HFFc6 (cell line): ENCODE results near the gene GPRIN1. TPM values are rescaled to one million over a fixed set of nuclear protein-coding genes. Genes with fewer than 3 reads are reported as not detected.

ENCODE experiments used
- DNase-seq: peaks from one replicate; pipeline ENCODE4 v3.0.0-alpha.2; 2018
- H3K27ac Mint-ChIP-seq: 2 replicates; pipeline ENCODE4 v1.8.0; 2020; ENCODE audit warnings: mild to moderate bottlenecking, mixed read lengths
- H3K27me3 Mint-ChIP-seq: 2 replicates; pipeline ENCODE4 v1.8.0; 2021; ENCODE audit warnings: mild to moderate bottlenecking, moderate library complexity, mixed read lengths; ENCODE audit not compliant: insufficient read depth
- H3K36me3 Mint-ChIP-seq: 2 replicates; pipeline ENCODE4 v1.8.0; 2021; ENCODE audit warnings: low read depth, mixed read lengths
- H3K4me1 Mint-ChIP-seq: 2 replicates; pipeline ENCODE4 v1.8.0; 2020; ENCODE audit warnings: low read depth, mixed read lengths
- H3K4me3 Mint-ChIP-seq: 2 replicates; pipeline ENCODE4 v1.8.0; 2020; ENCODE audit warnings: mild to moderate bottlenecking, moderate library complexity, mixed read lengths
- H3K9me3 Mint-ChIP-seq: 2 replicates; pipeline ENCODE4 v1.8.0; 2020; ENCODE audit warnings: mild to moderate bottlenecking, mixed read lengths
- total RNA-seq, 6 experiments: library from RNA; stranded (reverse); fragmentation: NEBNext Ultra II Directional; extraction: Animal tissue kit (Norgen Biotek cat#: 25700); gene quantifications; 2 replicates in 1 of 6; 3 replicates in 5 of 6; pipeline ENCODE4 v1.2.3, GENCODE V29; 2021
- TF ChIP-seq, protein P1 (sequence below): fragments of 200-600 bp; sonication (generic); IDR thresholded peaks from 2 replicates; pipeline ENCODE4 v1.5.0; 2021; ENCODE audit warnings: antibody characterized with exemption, mild to moderate bottlenecking

GPRIN1 gene
- total RNA-seq, 6 experiments from 2014 or later, result 2.3 to 5.4 (median 2.6) TPM

DNA sequence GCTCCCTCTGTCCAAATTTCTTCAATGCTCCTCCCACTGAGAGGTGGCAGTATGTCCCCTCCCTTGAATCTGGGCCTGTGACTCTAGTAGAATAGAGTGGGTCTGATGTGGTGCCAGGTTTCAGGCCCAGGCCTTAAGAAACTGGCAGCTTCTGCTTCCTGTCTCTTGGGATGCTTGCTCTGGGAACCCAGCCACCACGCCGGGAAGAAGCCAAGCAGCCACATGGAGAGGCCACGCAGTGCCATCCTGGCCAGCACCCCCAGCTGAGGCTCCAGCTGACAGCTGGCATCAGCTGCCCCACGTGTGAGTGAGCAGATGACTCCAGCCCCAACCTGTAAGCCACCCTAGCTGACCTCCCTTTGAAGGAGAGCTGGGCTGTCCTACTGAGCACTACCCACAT lies 30.0 kb upstream of the GPRIN1 start:
- TF ChIP-seq, protein P1, sequence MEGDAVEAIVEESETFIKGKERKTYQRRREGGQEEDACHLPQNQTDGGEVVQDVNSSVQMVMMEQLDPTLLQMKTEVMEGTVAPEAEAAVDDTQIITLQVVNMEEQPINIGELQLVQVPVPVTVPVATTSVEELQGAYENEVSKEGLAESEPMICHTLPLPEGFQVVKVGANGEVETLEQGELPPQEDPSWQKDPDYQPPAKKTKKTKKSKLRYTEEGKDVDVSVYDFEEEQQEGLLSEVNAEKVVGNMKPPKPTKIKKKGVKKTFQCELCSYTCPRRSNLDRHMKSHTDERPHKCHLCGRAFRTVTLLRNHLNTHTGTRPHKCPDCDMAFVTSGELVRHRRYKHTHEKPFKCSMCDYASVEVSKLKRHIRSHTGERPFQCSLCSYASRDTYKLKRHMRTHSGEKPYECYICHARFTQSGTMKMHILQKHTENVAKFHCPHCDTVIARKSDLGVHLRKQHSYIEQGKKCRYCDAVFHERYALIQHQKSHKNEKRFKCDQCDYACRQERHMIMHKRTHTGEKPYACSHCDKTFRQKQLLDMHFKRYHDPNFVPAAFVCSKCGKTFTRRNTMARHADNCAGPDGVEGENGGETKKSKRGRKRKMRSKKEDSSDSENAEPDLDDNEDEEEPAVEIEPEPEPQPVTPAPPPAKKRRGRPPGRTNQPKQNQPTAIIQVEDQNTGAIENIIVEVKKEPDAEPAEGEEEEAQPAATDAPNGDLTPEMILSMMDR, result no peak
- H3K27ac Mint-ChIP-seq, result no peak overlapping the region

DNA sequence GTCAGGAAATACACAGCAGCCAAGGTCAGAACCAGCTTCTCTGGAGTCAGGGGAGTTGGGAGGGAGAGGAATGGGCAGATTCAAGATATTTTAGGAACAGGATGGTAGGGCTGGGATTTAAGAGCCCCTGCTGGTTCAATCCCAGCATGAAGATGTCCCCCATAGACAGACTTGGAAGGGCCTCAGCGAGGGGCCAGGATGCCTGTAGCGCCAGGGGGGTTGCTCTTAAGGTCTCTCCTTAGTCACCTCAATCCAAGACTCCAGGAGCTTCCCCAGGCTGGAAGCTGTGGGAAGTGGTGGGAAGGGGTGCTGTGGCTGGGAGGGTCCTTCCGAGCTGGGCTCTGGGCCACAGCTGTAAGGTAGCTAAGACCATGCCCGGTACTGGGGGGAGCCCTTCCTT lies 29.3 kb upstream of the GPRIN1 start:
- H3K27me3 Mint-ChIP-seq, result peaks cover 48% of the 10 kb centered on the region
- no peak for DNase-seq
- H3K9me3 Mint-ChIP-seq, result no peaks in the 10 kb centered on the region; the same call in 1 of the 2 replicates
- H3K27ac Mint-ChIP-seq, result no peak overlapping the region
- no peaks in the 10 kb centered on the region for H3K4me1 Mint-ChIP-seq
- no peak overlapping the region for H3K4me3 Mint-ChIP-seq
- H3K36me3 Mint-ChIP-seq, result peaks cover 6% of the 10 kb centered on the region; the same call in 1 of the 2 replicates
- TF ChIP-seq, protein P1, result no peak

More for the DNA sequence above, 30.0 kb upstream of the GPRIN1 start:
- no peak for DNase-seq
- Mint-ChIP-seq H3K4me1 (no peaks in the 10 kb centered on the region), H3K36me3 (peaks cover 4% of the 10 kb centered on the region; the same call in 1 of the 2 replicates), H3K27me3 (peaks cover 42% of the 10 kb centered on the region), H3K4me3 (no peak overlapping the region), H3K9me3 (no peaks in the 10 kb centered on the region; the same call in 1 of the 2 replicates)

GRCh38 chr5:176638437-176638836 lies 28.5 kb upstream of the GPRIN1 start:
- peaks cover 6% of the 10 kb centered on the region; the same call in 1 of the 2 replicates for H3K36me3 Mint-ChIP-seq
- H3K27me3 Mint-ChIP-seq, result peaks cover 56% of the 10 kb centered on the region
- TF ChIP-seq, protein P1, result no peak
- H3K27ac Mint-ChIP-seq, result no peak overlapping the region
- no peak overlapping the region for H3K4me3 Mint-ChIP-seq
- H3K4me1 Mint-ChIP-seq, result no peaks in the 10 kb centered on the region
- no peak for DNase-seq
- no peaks in the 10 kb centered on the region; the same call in 1 of the 2 replicates for H3K9me3 Mint-ChIP-seq

DNA sequence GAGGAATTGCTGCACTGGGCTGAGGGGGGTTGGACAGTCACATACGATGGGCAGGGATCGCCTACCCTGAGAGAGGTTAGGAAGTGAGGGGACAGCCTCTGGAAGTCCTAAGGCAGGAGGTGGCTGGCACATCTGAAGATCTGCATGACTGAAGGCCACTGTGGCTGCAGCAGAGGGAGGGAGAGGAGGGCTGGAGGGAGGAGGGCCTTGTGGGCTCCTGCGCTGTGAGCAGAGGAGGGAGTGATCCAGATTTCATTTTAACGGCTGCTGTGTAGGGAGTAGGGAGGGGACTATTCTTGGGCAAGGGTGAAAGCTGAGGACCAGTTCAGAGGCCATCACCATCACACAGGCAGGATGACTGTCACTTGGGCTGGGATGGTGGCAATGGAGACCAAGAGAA lies 27.6 kb upstream of the GPRIN1 start:
- Mint-ChIP-seq H3K27me3 (peaks cover 61% of the 10 kb centered on the region), H3K36me3 (peaks cover 6% of the 10 kb centered on the region; the same call in 1 of the 2 replicates), H3K4me1 (no peaks in the 10 kb centered on the region), H3K9me3 (no peaks in the 10 kb centered on the region; the same call in 1 of the 2 replicates), H3K27ac (no peak overlapping the region), H3K4me3 (no peak overlapping the region)
- TF ChIP-seq, protein P1, result no peak
- DNase-seq, result no peak

DNA sequence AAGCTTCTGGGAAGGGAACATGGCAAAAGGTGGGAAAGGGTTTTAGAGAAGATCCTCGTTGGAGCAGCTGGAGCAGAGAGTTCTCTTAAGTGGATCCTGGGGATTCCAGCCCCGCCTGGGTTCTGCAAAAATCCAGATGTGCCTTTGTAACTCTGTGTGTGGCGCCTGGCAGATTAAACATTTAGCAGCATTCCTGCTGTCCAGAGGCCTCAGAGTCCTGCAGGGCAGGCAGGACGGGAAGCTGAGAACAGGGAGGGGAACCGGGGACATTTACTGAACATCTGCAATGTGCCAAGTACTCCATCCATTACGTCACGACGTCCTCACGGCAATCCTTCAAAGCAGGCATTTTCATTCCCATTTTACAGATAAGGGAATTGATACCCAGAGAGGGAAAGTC lies 26.5 kb upstream of the GPRIN1 start:
- Mint-ChIP-seq H3K27me3 (peaks cover 67% of the 10 kb centered on the region), H3K4me1 (no peaks in the 10 kb centered on the region), H3K36me3 (peaks cover 6% of the 10 kb centered on the region; the same call in 1 of the 2 replicates), H3K9me3 (no peaks in the 10 kb centered on the region; the same call in 1 of the 2 replicates), H3K4me3 (no peak overlapping the region), H3K27ac (no peak overlapping the region)
- TF ChIP-seq, protein P1, result no peak
- no peak for DNase-seq
